GM12878 (cell line): Measurements from ENCODE around the gene SRBD1. TPM values are rescaled to one million over a fixed set of nuclear protein-coding genes. Genes with fewer than 3 reads are reported as not detected.

ENCODE experiments used
- ATAC-seq: fragments of 200-7000 bp; cut with Tn5 transposase; 3 replicates; pipeline ENCODE4 v1.9.1; 2020; ENCODE audit warnings: mild to moderate bottlenecking, moderate library complexity
- BruUV-seq: library from RNA; stranded (reverse); fragments of 400-500 nt; replicated peaks from 2 replicates; lab custom pipeline; 2021; lab: Mats Ljungman, UMichigan
- CTCF ChIA-PET: fragments of 300-600 bp; sonication (Branson Sonifier 250); formaldehyde crosslinking; extraction: SDS; loops from one replicate; lab custom pipeline; 2021; ENCODE audit warnings: inconsistent platforms; lab: Yijun Ruan, JAX
- POLR2A ChIA-PET: fragments of 350-600 bp; formaldehyde crosslinking; extraction: SDS; loops from one replicate; lab custom pipeline; 2021; ENCODE audit warnings: inconsistent platforms; lab: Charles Lee
- RAD21 ChIA-PET: fragments of 300-600 bp; sonication (Branson Sonifier 250); formaldehyde crosslinking; loops from one replicate; lab custom pipeline; 2023; ENCODE audit warnings: antibody characterized with exemption; ENCODE audit not compliant: unreplicated experiment; lab: Charles Lee
- SMC1A ChIA-PET: fragments of 300-600 bp; sonication (Branson Sonifier 250); formaldehyde crosslinking; loops from one replicate; lab custom pipeline; 2023; ENCODE audit not compliant: unreplicated experiment, uncharacterized antibody; lab: Charles Lee
- DNase-seq: peaks from one replicate; pipeline ENCODE4 v3.0.0-alpha.2; 2011; ENCODE audit warnings: low read depth, low spot score
- FAIRE-seq: peaks from 3 replicates; lab custom pipeline; 2011; peaks lifted over from hg19 to GRCh38; lab: Jason Lieb, UNC
- H2AFZ ChIP-seq: 2 replicates; pipeline ENCODE4 v1.6.0; 2011; ENCODE audit warnings: low read depth, low read length, control low read depth; ENCODE audit not compliant: control insufficient read depth
- H3K27ac ChIP-seq: 2 replicates; pipeline ENCODE4 v1.5.1; 2011; ENCODE audit warnings: control low read depth; ENCODE audit not compliant: control insufficient read depth, insufficient read depth
- H3K27me3 ChIP-seq, 2 experiments: replicated peaks in 1 of 2; 2 replicates each; pipeline versions ENCODE4 v1.6.0 to v1.6.1; 2011; ENCODE audit warnings: low read length in 1 of 2; ENCODE audit not compliant: control insufficient read depth in 2 of 2, insufficient read depth in 2 of 2
- H3K36me3 ChIP-seq, 2 experiments: 2 replicates each; pipeline ENCODE4 v1.5.1; 2011; ENCODE audit warnings: low read length in 1 of 2; ENCODE audit not compliant: control insufficient read depth in 2 of 2, insufficient read depth in 2 of 2
- H3K4me1 ChIP-seq: 2 replicates; pipeline ENCODE4 v1.6.1; 2011; ENCODE audit warnings: mild to moderate bottlenecking, low read length, moderate library complexity, mixed read lengths; ENCODE audit not compliant: control insufficient read depth, insufficient read depth
- H3K4me2 ChIP-seq: 2 replicates; pipeline ENCODE4 v1.6.0; 2011; ENCODE audit warnings: control low read depth; ENCODE audit not compliant: control insufficient read depth, insufficient read depth
- H3K4me3 ChIP-seq: fragments of 200-600 bp; sonication (generic); 2 replicates; pipeline ENCODE4 v1.5.1; 2016
- H3K79me2 ChIP-seq: 2 replicates; pipeline ENCODE4 v1.6.0; 2011; ENCODE audit warnings: low read length; ENCODE audit not compliant: control insufficient read depth, insufficient read depth
- H3K9ac ChIP-seq: 2 replicates; pipeline ENCODE4 v1.8.0; 2011; ENCODE audit warnings: low read length, control low read depth, mixed read lengths; ENCODE audit not compliant: control insufficient read depth, insufficient read depth
- H3K9me3 ChIP-seq: replicated peaks from 3 replicates; pipeline ENCODE4 v1.5.1; 2011; ENCODE audit warnings: mild to moderate bottlenecking, low read length; ENCODE audit not compliant: control insufficient read depth, insufficient read depth
- H4K20me1 ChIP-seq: 2 replicates; pipeline ENCODE4 v1.6.0; 2011; ENCODE audit not compliant: control insufficient read depth, insufficient read depth
- BHLHE40 ChIP-seq, 2 experiments: fragments of 450-650 bp in 1 of 2; IDR thresholded peaks; 2 replicates each; pipeline ENCODE4 v1.6.1; 2011 to 2017; ENCODE audit warnings: low read depth in 2 of 2, borderline replicate concordance in 1 of 2, improper control_type of control experiment in 1 of 2, low read length in 1 of 2, mild to moderate bottlenecking in 1 of 2
- CBX3 ChIP-seq: fragments of 200-600 bp; sonication (generic); IDR thresholded peaks from 2 replicates; pipeline ENCODE4 v1.6.1; 2016; ENCODE audit warnings: low read depth, borderline replicate concordance
- ELK1 ChIP-seq: IDR thresholded peaks from 2 replicates; pipeline ENCODE4 v1.6.1; 2012; ENCODE audit warnings: low read depth, low read length, improper control_type of control experiment
- GATAD2B ChIP-seq: fragments of 450-650 bp; conservative IDR thresholded peaks from 2 replicates; pipeline ENCODE4 v1.6.1; 2017; ENCODE audit warnings: low read depth, mild to moderate bottlenecking, moderate library complexity
- HCFC1 ChIP-seq: fragments of 150-350 bp; IDR thresholded peaks from 2 replicates; pipeline ENCODE4 v1.6.1; 2014; ENCODE audit warnings: low read length
- HDAC2 ChIP-seq: fragments of 200-600 bp; sonication (generic); IDR thresholded peaks from 2 replicates; pipeline ENCODE4 v1.6.1; 2017
- PAX8 ChIP-seq: fragments of 450-650 bp; IDR thresholded peaks from 2 replicates; pipeline ENCODE4 v1.6.1; 2017; ENCODE audit warnings: mild to moderate bottlenecking, moderate library complexity
- RAD21 ChIP-seq: IDR thresholded peaks from 2 replicates; pipeline ENCODE4 v1.6.1; 2011; ENCODE audit warnings: mild to moderate bottlenecking, low read depth, low read length, moderate library complexity; ENCODE audit not compliant: insufficient read depth
- RELB ChIP-seq: fragments of 450-650 bp; IDR thresholded peaks from 2 replicates; pipeline ENCODE4 v1.6.1; 2017; ENCODE audit warnings: low read depth, mild to moderate bottlenecking, moderate library complexity
- STAT1 ChIP-seq: fragments of 450-650 bp; conservative IDR thresholded peaks from 2 replicates; pipeline ENCODE4 v1.6.1; 2014; ENCODE audit warnings: antibody characterized with exemption, mild to moderate bottlenecking
- TCF12 ChIP-seq: IDR thresholded peaks from 2 replicates; pipeline ENCODE4 v1.6.1; 2011; ENCODE audit warnings: low read depth, mild to moderate bottlenecking, low read length
- WGBS: methylation state at CpG from one replicate; pipeline ENCODE4 v1.1.6; 2016; ENCODE audit warnings: low lambda C conversion rate; ENCODE audit not compliant: insufficient replicate concordance, insufficient coverage; ENCODE audit errors: missing lambda C conversion rate; 5-methylcytosine and 5-hydroxymethylcytosine counted together
- in situ Hi-C: fragments of 300-500 bp; cut with MboI; formaldehyde crosslinking; loops from 9 replicates; pipeline ENCODE4 v1.14.3; 2018; ENCODE audit warnings: mixed read lengths
- intact Hi-C: fragments of 100-400 bp; cut with micrococcal nuclease; formaldehyde crosslinking; loops from one replicate; pipeline ENCODE4 v1.14.2; 2022; ENCODE audit not compliant: unreplicated experiment
- polyA plus RNA-seq, 11 experiments: library from polyadenylated mRNA; depleted of rRNA in 4 of 11; unstranded in 6 of 11; stranded (reverse) in 5 of 11; fragments of >200 nt; fragmentation: Nextera tagmentation in 4 of 11; fragmentation: Illumina TruSeq in 1 of 11; extraction: Ambion mirVana in 4 of 11; extraction: Trizol in 1 of 11; gene quantifications; 1 replicate in 1 of 11; 2 replicates in 10 of 11; pipeline versions ENCODE4 v1.2.1 to v1.2.3, GENCODE V29; 2011 to 2016; ENCODE audit warnings: inconsistent platforms in 2 of 11, missing spikeins in 2 of 11, low read depth in 1 of 11
- total RNA-seq, 4 experiments: library from RNA; depleted of rRNA in 3 of 4; stranded (reverse); fragments of >200 nt in 3 of 4; fragmentation: Illumina TruSeq in 1 of 4; extraction: Trizol in 1 of 4; gene quantifications; 2 replicates each; pipeline versions ENCODE4 v1.2.1 to v1.2.3, GENCODE V29; 2013 to 2021

SRBD1 gene
- total and polyA plus RNA-seq, 10 of the 15 experiments (the other 5 are each of a cell fraction or from before 2014, with no cell fraction given): 9.7 to 33.1 (median 20.1) TPM

- ChIA-PET RAD21 (interaction anchor here (1.1 kb wide), 1 partner anchor 17 kb away, joined by 3 read pairs; no protein-coding TSS in a partner anchor), CTCF (no interaction called here), POLR2A (no interaction called here), SMC1A (interaction anchor here (1.0 kb wide), 1 partner anchor 8 kb away, joined by 3 read pairs; no protein-coding TSS in a partner anchor)
- Histone ChIP-seq H3K27me3 (no peaks in the 10 kb centered on the region), H4K20me1 (no peaks in the 10 kb centered on the region), H3K4me1 (no peaks in the 10 kb centered on the region), H3K27ac (no peak overlapping the region), H3K9me3 (no peaks in the 10 kb centered on the region), H3K36me3 (no peaks in the 10 kb centered on the region), H3K4me2 (no peak overlapping the region), H3K79me2 (no peaks in the 10 kb centered on the region), H3K9ac (no peak overlapping the region), H2AFZ (no peak overlapping the region), H3K4me3 (no peak overlapping the region)
- TF ChIP-seq HCFC1 (no peak), GATAD2B (no peak), TCF12 (no peak), ELK1 (no peak), PAX8 (no peak), RAD21 (no peak)
- intact Hi-C loops: no loop called here
- ATAC-seq (no peak), FAIRE-seq (no peak), DNase-seq (no peak)
- in situ Hi-C loops: no loop called here
- BruUV-seq: no TSS peak
- 60% methylated on average over 3 of the region's 3 CpGs for WGBS
Observed at GRCh38 chr2:45379399-45380087, 231.5 kb downstream of the SRBD1 start.

- CTCF ChIA-PET: no interaction called here
- POLR2A ChIA-PET: no interaction called here
- Histone ChIP-seq H3K36me3 (no peaks in the 10 kb centered on the region), H3K27me3 (no peaks in the 10 kb centered on the region), H3K9me3 (no peaks in the 10 kb centered on the region), H3K27ac (no peak overlapping the region), H3K79me2 (no peaks in the 10 kb centered on the region), H4K20me1 (no peaks in the 10 kb centered on the region), H3K9ac (no peak overlapping the region), H3K4me1 (no peaks in the 10 kb centered on the region), H3K4me3 (no peak overlapping the region), H2AFZ (no peak overlapping the region), H3K4me2 (no peak overlapping the region)
- 50% methylated on average over 2 of the region's 2 CpGs for WGBS
- no TSS peak for BruUV-seq
- DNase-seq (no peak), FAIRE-seq (no peak), ATAC-seq (no peak)
- RAD21 ChIA-PET: no interaction called here
- in situ Hi-C loops (no loop called here), intact Hi-C loops (no loop called here)
- SMC1A ChIA-PET: no interaction called here
- TF ChIP-seq RELB (no peak), CBX3 (no peak), STAT1 (no peak), GATAD2B (no peak), HDAC2 (no peak), BHLHE40 (IDR thresholded peaks at IDR 0.05; ENCODE audit: borderline replicate concordance in 1 of 2, low read depth in 2 of 2, low read length in 1 of 2) (no peak)
Observed at GRCh38 chr2:45373534-45373933, 237.5 kb downstream of the SRBD1 start.
